Tibial nerve (tissue), 4 donors: ENCODE measurements around the gene INTS11.

Source experiments
- EP300 ChIP-seq, 2 donors: sonication (generic); formaldehyde crosslinking; IDR thresholded peaks; one replicate each; pipeline ENCODE4 v1.6.1; 2017; ENCODE audit warnings: antibody characterized with exemption in 2 of 2, mild to moderate bottlenecking in 1 of 2
- POLR2A ChIP-seq, 2 donors: fragments of 450-650 bp; IDR thresholded peaks; one replicate each; pipeline ENCODE4 v1.6.1; 2017; ENCODE audit warnings: antibody characterized with exemption in 2 of 2, mild to moderate bottlenecking in 2 of 2, moderate library complexity in 2 of 2
- TF ChIP-seq, protein P1 (sequence below), 5 experiments: fragments of 200-600 bp in 3 of 5; fragments of 450-650 bp in 2 of 5; sonication (generic) in 3 of 5; IDR thresholded peaks; one replicate each; pipeline ENCODE4 v1.5.1; 2016 to 2019; ENCODE audit warnings: antibody characterized with exemption in 5 of 5, mild to moderate bottlenecking in 3 of 5, moderate library complexity in 2 of 5

DNA sequence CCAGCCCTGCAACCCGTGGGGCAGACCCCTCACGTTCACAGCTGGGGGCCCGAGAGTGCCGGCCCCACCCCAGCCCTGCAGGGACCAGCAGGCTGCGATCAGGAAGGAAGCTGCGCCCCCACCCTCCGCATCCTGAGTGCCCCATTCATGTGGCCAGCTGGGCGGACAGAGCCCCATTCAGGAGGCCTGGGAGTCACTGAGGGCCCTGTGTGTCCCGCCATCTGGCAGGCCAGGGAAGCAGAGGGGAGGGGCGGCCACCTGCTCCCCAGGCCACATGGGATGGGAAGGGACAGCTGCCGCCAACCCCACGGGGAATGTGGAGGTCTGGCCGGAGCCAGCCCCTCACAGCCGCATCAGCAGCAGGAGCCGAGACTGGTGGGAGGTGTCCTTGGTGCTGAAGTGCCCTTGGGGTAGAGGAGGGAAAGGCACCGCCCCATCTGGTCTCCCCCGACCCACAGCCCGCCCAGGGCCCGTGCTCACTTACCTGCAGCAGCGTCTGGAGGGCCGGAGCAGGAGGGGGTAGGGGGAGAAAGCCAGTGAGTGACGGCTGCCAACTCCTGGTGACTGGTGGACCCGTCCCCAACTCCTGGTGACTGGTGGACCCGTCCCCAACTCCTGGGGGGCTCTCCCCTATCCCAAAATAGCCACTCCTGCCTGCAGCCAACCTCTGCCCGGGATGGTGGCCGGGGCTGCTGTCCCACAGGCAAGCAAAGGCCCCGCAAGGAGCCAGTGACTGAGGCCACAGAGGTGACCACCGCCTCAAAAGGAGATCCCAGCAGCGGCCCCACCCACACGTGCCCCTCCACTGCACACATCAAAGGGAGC, 25.4 kb downstream of the INTS11 start:
- TF ChIP-seq, protein P1, sequence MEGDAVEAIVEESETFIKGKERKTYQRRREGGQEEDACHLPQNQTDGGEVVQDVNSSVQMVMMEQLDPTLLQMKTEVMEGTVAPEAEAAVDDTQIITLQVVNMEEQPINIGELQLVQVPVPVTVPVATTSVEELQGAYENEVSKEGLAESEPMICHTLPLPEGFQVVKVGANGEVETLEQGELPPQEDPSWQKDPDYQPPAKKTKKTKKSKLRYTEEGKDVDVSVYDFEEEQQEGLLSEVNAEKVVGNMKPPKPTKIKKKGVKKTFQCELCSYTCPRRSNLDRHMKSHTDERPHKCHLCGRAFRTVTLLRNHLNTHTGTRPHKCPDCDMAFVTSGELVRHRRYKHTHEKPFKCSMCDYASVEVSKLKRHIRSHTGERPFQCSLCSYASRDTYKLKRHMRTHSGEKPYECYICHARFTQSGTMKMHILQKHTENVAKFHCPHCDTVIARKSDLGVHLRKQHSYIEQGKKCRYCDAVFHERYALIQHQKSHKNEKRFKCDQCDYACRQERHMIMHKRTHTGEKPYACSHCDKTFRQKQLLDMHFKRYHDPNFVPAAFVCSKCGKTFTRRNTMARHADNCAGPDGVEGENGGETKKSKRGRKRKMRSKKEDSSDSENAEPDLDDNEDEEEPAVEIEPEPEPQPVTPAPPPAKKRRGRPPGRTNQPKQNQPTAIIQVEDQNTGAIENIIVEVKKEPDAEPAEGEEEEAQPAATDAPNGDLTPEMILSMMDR (IDR thresholded peaks at IDR 0.05) = no peak
- no peak for TF ChIP-seq POLR2A (IDR thresholded peaks at IDR 0.05)
- TF ChIP-seq EP300 (IDR thresholded peaks at IDR 0.05) = no peak
